CD4-positive, alpha-beta T cell treated with Interleukin-12 subunit alpha and Interleukin-12 subunit beta, for 1 hour (primary cell): ENCODE data around the gene C1D.
"Not testable (repeated sequence)": the region's sequence is repeated elsewhere in the genome, so short reads cannot be mapped to it uniquely, and the experiment has no call there.

Experiments
- DNase-seq: peaks from one replicate; pipeline ENCODE4 v3.0.0-alpha.2; 2020

The C1D gene, protein sequence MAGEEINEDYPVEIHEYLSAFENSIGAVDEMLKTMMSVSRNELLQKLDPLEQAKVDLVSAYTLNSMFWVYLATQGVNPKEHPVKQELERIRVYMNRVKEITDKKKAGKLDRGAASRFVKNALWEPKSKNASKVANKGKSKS

DNA sequence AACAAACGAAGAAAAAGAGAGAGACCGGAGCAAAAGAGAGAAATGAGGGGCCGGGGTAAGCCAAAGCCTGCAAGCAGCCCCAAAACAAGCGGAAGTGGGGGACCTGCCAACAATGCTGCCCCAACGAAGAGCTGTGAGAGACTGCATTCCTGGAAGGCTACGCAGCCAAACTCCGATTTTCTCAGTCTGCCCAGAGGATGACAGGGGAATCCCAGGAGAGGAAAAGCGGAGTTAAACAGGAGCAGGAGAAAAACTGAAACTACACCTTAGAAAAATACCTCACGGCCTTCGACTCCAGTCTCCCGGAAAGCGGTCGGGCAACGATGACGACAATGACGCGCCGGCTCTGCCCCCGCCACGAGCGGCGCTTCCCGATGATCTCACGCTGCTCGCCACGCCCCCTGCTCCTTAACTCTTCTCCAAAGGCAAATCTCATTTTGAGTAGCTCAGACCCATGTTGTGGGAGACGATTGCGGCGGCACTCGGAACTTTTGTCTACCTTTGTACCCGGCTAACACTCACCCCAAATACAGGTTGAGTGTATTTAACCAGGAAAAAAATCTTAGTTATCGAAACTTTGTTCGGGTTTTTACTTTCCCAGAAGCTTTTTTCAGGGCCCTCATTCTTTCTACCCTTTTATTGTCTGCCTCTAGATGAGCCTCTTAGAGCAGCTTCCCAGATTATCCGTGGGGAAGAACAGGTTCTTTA, at the start of gene C1D:
C1D (minus strand) TSS at position 325 of the 708 bp plus-strand sequence. CDS start 15,694 bp downstream, outside the sequence.
- peak; percentile 92 for DNase-seq

GRCh38 chr2:68110102-68110501, 47.3 kb upstream of the C1D start:
- DNase-seq = no peak

DNA sequence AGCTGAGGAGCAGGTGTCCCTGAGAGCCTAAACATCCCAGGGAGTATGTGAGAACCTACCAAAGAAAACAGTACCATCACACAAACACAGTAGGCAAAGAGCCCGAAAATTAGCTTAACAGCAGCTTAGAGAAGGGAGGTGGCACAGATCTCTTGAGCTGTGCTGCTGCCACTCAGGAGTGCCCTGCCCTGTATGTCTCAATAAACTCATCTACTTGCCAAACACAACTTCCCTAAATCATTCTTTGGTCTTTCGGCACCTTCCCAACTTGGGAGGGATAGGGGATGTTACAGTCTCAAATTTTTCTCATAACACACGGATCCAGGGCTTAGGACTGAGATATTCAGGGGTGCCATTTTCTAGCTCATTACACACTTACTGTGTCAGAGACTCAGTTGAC, 45.3 kb upstream of the C1D start:
- no peak for DNase-seq

GRCh38 chr2:68107475-68107874, 44.7 kb upstream of the C1D start:
- DNase-seq = no peak

DNA sequence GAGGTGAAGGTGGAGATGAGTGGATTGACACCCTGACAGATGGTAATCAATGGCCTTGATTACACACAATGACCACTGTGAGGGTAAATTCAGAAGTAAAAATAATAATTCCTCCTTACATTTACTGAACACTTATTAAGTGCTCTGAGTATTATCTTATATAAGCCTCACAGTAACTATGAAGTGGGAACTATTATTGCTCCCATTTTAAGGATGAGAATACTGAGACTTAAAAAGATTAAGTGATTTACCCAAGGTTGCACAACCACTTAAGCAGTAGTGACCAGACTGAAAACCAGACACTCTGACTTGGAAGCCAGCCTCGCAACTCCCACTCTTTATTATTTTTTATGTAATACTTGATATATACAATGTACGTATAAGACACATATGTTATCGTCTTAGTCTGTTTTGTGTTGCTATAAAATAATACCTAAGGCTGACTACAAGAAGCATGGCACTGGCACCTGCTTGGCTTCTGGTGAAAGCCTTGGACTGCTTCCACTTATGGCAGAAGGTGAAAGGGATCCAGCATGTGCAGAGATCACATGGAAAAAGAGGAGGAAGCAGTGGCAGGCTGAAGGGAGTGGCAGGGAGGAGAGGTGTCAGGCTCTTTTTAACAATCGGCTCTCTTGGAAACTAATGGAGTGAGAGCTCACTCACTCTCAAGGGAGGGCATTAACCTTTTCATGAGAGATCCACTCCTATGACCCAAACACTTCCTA, 41.5 kb upstream of the C1D start:
- DNase-seq = no peak

GRCh38 chr2:68103709-68104055, 40.9 kb upstream of the C1D start:
- DNase-seq = no peak

- DNase-seq = no peak
These were observed 40.4 kb upstream of the C1D start for GRCh38 chr2:68103030-68103708.

DNA sequence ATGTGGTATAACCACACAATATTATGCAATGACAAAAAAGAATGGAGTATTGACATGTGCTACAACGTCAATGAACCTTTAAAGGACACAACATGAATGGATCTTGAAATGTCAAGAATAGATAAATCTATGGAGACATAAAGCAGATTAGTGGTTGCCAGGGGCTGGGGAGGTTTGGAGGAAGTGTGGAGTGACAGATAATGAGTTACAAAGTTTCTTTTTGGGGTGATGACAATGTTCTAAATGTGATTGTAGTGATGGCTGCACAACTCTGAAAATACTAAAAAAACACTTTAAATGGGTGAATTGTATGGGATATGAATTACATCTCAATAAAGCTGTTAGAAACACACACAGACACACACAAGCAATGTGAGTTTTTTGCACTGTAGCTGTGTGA, 37.4 kb upstream of the C1D start:
- DNase-seq = no peak

DNA sequence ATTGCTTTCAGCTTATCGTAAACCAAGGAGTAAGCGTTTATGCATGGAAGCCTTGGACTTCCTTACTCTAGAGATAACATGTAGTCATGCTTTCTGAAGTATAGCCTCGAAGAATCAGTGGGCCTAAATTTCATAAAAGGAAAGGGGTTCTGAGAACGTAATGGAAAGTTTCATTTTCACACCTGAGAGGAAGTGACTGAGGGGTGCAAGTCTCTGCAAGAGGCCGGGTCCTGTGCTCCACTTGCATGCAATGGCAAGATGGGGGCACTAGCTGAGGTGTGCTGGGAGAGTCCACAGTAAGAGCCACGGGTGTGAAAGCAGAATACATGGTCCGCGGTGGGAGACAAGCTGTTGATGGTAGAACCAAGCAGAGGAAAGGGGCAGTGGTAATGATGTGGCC, 36.5 kb upstream of the C1D start:
- no peak for DNase-seq

- DNase-seq = no peak
These were observed 35.5 kb upstream of the C1D start for GRCh38 chr2:68098291-68098797.

GRCh38 chr2:68094111-68094510, 31.3 kb upstream of the C1D start:
- DNase-seq = no peak

GRCh38 chr2:68093634-68094033, 30.8 kb upstream of the C1D start:
- DNase-seq = no peak

- DNase-seq = no peak
These were observed 28.7 kb upstream of the C1D start for GRCh38 chr2:68091439-68092034.

GRCh38 chr2:68089961-68090360, 27.2 kb upstream of the C1D start:
- peak; percentile 16 for DNase-seq

DNA sequence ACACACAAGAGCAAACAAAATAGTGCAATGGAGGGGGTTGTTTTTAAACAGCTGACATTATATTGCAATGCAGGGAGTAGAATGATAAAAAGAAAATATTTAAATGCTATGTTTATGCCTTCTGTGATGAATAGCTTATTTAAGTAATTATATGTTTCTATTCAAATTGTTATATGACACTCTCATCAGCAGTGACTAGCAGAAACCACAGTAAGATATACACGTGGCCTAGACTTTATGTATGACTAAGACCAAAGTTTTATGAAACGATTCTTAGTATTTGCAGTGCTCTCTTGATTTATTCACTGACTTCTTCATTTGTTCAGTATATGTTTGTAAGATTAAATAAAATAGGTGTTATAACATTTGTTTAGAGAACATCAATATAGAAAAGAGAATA, 26.1 kb upstream of the C1D start:
- no peak for DNase-seq

DNA sequence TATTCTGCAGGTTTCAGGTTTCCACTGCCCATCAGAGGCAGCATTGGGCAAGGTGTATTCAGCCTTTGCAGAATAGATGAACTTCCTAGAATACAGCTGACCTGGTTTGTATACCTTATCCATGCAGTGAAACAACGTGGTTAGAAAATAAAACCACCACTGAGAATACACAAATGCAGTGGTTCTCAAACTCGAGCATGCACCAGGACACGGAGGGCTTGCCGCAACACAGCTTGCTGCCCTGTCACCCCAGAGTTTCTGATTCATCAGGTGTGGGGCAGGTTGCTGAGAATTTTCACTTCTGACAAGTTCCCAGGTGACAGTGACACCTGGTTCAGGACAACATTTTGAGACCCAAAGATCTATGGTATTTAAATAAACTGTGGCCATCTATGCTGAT, 23.4 kb upstream of the C1D start:
- DNase-seq = no peak

- DNase-seq = no peak
These were observed 20.5 kb upstream of the C1D start for GRCh38 chr2:68083346-68083745.

DNA sequence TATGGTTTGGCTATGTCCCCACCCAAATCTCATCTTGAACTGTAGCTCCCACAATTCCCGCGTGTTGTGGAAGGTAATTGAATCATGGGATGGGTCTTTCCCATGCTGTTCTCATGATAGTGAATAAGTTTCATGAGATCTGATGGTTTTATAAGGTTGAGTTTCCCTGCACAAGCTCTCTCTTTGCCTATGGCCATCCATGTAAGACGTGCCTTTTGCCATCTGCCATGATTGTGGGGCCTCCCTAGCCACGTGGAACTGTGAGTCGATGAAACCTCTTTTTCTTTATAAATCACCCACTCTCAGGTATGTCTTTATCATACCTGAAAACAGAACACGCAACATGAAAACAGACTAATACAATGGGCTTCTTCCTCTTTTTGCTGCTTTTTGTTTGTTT, 11.2 kb upstream of the C1D start:
- DNase-seq = no peak

GRCh38 chr2:68063797-68064646, 1.2 kb upstream of the C1D start:
- DNase-seq = not testable (repeated sequence)

DNA sequence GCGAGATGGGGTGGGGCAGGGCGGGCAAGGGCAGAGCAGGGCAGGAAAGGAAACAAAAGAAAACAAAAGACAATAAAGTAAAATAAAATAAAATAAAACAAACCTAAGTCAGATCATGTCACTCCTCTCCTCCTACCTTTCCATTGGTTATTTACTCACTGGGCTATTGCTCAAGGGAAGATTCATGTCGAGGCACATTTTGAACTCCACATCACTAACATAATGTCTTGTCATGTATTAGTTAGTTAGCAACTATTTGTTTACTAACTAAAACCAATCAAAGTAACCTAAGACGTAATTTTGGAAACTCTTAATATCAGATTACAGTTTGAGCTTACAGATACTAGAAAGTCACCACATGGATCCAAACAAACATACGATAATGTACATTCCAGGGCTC, 2.2 kb downstream of the C1D start:
- no peak for DNase-seq

- DNase-seq = no peak
These were observed 2.8 kb downstream of the C1D start for GRCh38 chr2:68059784-68060525.
